H9 (cell line): Measurements from ENCODE around the gene DARS1. TPM values are rescaled to one million over a fixed set of nuclear protein-coding genes. Genes with fewer than 3 reads are reported as not detected.
"Not testable (repeated sequence)": the region's sequence is repeated elsewhere in the genome, so short reads cannot be mapped to it uniquely, and the experiment has no call there.

ENCODE experiments used
- DNase-seq: peaks from one replicate; pipeline ENCODE4 v3.0.0-alpha.2; 2017
- H2AFZ ChIP-seq: one replicate; pipeline ENCODE4 v1.6.1; 2013; ENCODE audit warnings: mild to moderate bottlenecking, low read length, control low read depth, moderate library complexity
- H2AK5ac ChIP-seq: 2 replicates; pipeline ENCODE4 v1.6.1; 2013; ENCODE audit warnings: low read length, control low read depth, mixed read lengths; ENCODE audit not compliant: insufficient read length
- H2BK120ac ChIP-seq: one replicate; pipeline ENCODE4 v1.6.1; 2013; ENCODE audit warnings: low read depth, mild to moderate bottlenecking, low read length, control low read depth, inconsistent platforms; ENCODE audit not compliant: poor library complexity, severe bottlenecking
- H2BK12ac ChIP-seq: 2 replicates; pipeline ENCODE4 v1.6.1; 2013; ENCODE audit warnings: low read length, control low read depth, mixed read lengths, low read depth; ENCODE audit not compliant: insufficient read length
- H2BK15ac ChIP-seq: 2 replicates; pipeline ENCODE4 v1.6.1; 2013; ENCODE audit warnings: low read depth, low read length, control low read depth
- H2BK20ac ChIP-seq: one replicate; pipeline ENCODE4 v1.6.1; 2013; ENCODE audit warnings: low read depth, mild to moderate bottlenecking, low read length, control low read depth, inconsistent platforms; ENCODE audit not compliant: poor library complexity, severe bottlenecking
- H2BK5ac ChIP-seq: 2 replicates; pipeline ENCODE4 v1.6.1; 2013; ENCODE audit warnings: low read length, control low read depth, mixed read lengths; ENCODE audit not compliant: insufficient read length
- H3K14ac ChIP-seq: 2 replicates; pipeline ENCODE4 v1.6.1; 2013; ENCODE audit warnings: low read length, control low read depth; ENCODE audit not compliant: insufficient read depth
- H3K18ac ChIP-seq: 2 replicates; pipeline ENCODE4 v1.6.1; 2013; ENCODE audit warnings: low read depth, mild to moderate bottlenecking, mixed read lengths, low read length, control low read depth; ENCODE audit not compliant: insufficient read length
- H3K23ac ChIP-seq: 2 replicates; pipeline ENCODE4 v1.6.1; 2013; ENCODE audit warnings: low read length, control low read depth, mixed read lengths, low read depth; ENCODE audit not compliant: insufficient read length
- H3K23me2 ChIP-seq: 2 replicates; pipeline ENCODE4 v1.6.1; 2013; ENCODE audit warnings: low read depth, mild to moderate bottlenecking, mixed read lengths, low read length, control low read depth; ENCODE audit not compliant: insufficient read length, poor library complexity, severe bottlenecking
- H3K27ac ChIP-seq: 2 replicates; pipeline ENCODE4 v1.5.1; 2013; ENCODE audit warnings: low read length, control low read depth, mixed read lengths, low read depth; ENCODE audit not compliant: insufficient read length
- H3K27me3 ChIP-seq: 2 replicates; pipeline ENCODE4 v1.6.1; 2013; ENCODE audit warnings: low read length, control low read depth, inconsistent platforms; ENCODE audit not compliant: insufficient read depth
- H3K4ac ChIP-seq: 2 replicates; pipeline ENCODE4 v1.6.1; 2013; ENCODE audit warnings: low read depth, mild to moderate bottlenecking, control low read depth, inconsistent platforms, low read length, moderate library complexity
- H3K4me1 ChIP-seq: 2 replicates; pipeline ENCODE4 v1.6.1; 2013; ENCODE audit warnings: low read length, control low read depth, inconsistent platforms; ENCODE audit not compliant: insufficient read depth
- H3K4me2 ChIP-seq: 2 replicates; pipeline ENCODE4 v1.6.1; 2013; ENCODE audit warnings: low read length, control low read depth, mixed read lengths; ENCODE audit not compliant: insufficient read length, insufficient read depth
- H3K56ac ChIP-seq: 2 replicates; pipeline ENCODE4 v1.6.1; 2013; ENCODE audit warnings: low read depth, mild to moderate bottlenecking, mixed read lengths, low read length, control low read depth; ENCODE audit not compliant: insufficient read length
- H3K79me1 ChIP-seq: 2 replicates; pipeline ENCODE4 v1.6.1; 2013; ENCODE audit warnings: low read depth, mild to moderate bottlenecking, moderate library complexity, low read length, control low read depth, inconsistent platforms; ENCODE audit not compliant: insufficient read depth, poor library complexity, severe bottlenecking
- H3K79me2 ChIP-seq: 2 replicates; pipeline ENCODE4 v1.6.1; 2013; ENCODE audit warnings: low read length, control low read depth, inconsistent platforms; ENCODE audit not compliant: insufficient read depth
- H3K9ac ChIP-seq: 2 replicates; pipeline ENCODE4 v1.6.1; 2013; ENCODE audit warnings: low read length, control low read depth, mixed read lengths; ENCODE audit not compliant: insufficient read length; ENCODE audit errors: extremely low read depth
- H3K9me3 ChIP-seq: one replicate; pipeline ENCODE4 v1.6.1; 2013; ENCODE audit warnings: low read depth, low read length, inconsistent platforms; ENCODE audit not compliant: control insufficient read depth
- H3T11ph ChIP-seq: one replicate; pipeline ENCODE4 v1.6.1; 2013; ENCODE audit warnings: mild to moderate bottlenecking, low read length, control low read depth, inconsistent platforms
- H4K20me1 ChIP-seq: one replicate; pipeline ENCODE4 v1.6.1; 2013; ENCODE audit not compliant: control insufficient read depth, insufficient read length, insufficient read depth
- H4K5ac ChIP-seq: 2 replicates; pipeline ENCODE4 v1.6.1; 2013; ENCODE audit warnings: low read depth, mild to moderate bottlenecking, mixed read lengths, low read length, control low read depth; ENCODE audit not compliant: insufficient read length
- H4K8ac ChIP-seq: replicated peaks from 2 replicates; pipeline ENCODE4 v1.6.1; 2013; ENCODE audit warnings: low read length, control low read depth, mixed read lengths, low read depth; ENCODE audit not compliant: insufficient read length
- H4K91ac ChIP-seq: 2 replicates; pipeline ENCODE4 v1.6.1; 2013; ENCODE audit warnings: low read depth, mild to moderate bottlenecking, moderate library complexity, mixed read lengths, low read length, control low read depth; ENCODE audit not compliant: insufficient read length
- H3K27ac Mint-ChIP-seq, 3 experiments: 2 replicates in 2 of 3; 3 replicates in 1 of 3; pipeline ENCODE4 v1.8.0; 2020 to 2021; ENCODE audit warnings: mixed read lengths in 3 of 3, mild to moderate bottlenecking in 1 of 3, moderate library complexity in 1 of 3
- H3K27me3 Mint-ChIP-seq: 2 replicates; pipeline ENCODE4 v1.8.0; 2021; ENCODE audit warnings: low read depth, mild to moderate bottlenecking, moderate library complexity, mixed read lengths
- H3K36me3 Mint-ChIP-seq, 3 experiments: 2 replicates in 2 of 3; 3 replicates in 1 of 3; pipeline ENCODE4 v1.8.0; 2020 to 2021; ENCODE audit warnings: low read depth in 3 of 3, mixed read lengths in 3 of 3; ENCODE audit not compliant: insufficient read depth in 1 of 3
- H3K4me1 Mint-ChIP-seq, 2 experiments: 2 replicates each; pipeline ENCODE4 v1.8.0; 2020; ENCODE audit warnings: mixed read lengths in 2 of 2
- H3K4me3 Mint-ChIP-seq, 2 experiments: 2 replicates in 1 of 2; 3 replicates in 1 of 2; pipeline ENCODE4 v1.8.0; 2020 to 2021; ENCODE audit warnings: mild to moderate bottlenecking in 2 of 2, mixed read lengths in 2 of 2, moderate library complexity in 1 of 2
- H3K9me3 Mint-ChIP-seq, 2 experiments: 2 replicates in 1 of 2; 3 replicates in 1 of 2; pipeline ENCODE4 v1.8.0; 2020; ENCODE audit warnings: mild to moderate bottlenecking in 2 of 2, mixed read lengths in 2 of 2, moderate library complexity in 1 of 2
- CTCF ChIP-seq: fragments of 200-600 bp; sonication (generic); conservative IDR thresholded peaks from 3 replicates; pipeline ENCODE4 v1.8.0; 2021; ENCODE audit warnings: antibody characterized with exemption, mild to moderate bottlenecking
- WGBS: extraction: QIAGEN DNeasy Blood & Tissue Kit; methylation state at CpG from one replicate; pipeline ENCODE4 v1.1.7; 2013; ENCODE audit warnings: missing lambda C conversion rate, low lambda C conversion rate, mixed read lengths; ENCODE audit not compliant: insufficient read length; ENCODE audit errors: extremely low coverage; 5-methylcytosine and 5-hydroxymethylcytosine counted together
- total RNA-seq: library from RNA; stranded (reverse); gene quantifications from 2 replicates; pipeline ENCODE4 v1.2.1, GENCODE V29; 2021

The DARS1 gene
- total RNA-seq, 1 experiment from 2014 or later, result 117 TPM

GRCh38 chr2:135965756-135966155, 19.7 kb downstream of the DARS1 start:
- no peak overlapping the region for H3K4ac ChIP-seq
- no peaks in the 10 kb centered on the region for H3K23me2 ChIP-seq
- H2BK5ac ChIP-seq, result no peak overlapping the region
- no peak overlapping the region for H3K4me3 Mint-ChIP-seq
- peaks cover 24% of the 10 kb centered on the region in 2 experiments for H3K4me1 Mint-ChIP-seq
- H3K79me2 ChIP-seq, result no peaks in the 10 kb centered on the region; the same call in 1 of the 2 replicates
- no peak overlapping the region for H3K56ac ChIP-seq
- peaks cover 7% of the 10 kb centered on the region for H3K79me1 ChIP-seq
- H2AK5ac ChIP-seq, result no peak overlapping the region
- no peak overlapping the region for H2BK15ac ChIP-seq
- H3K27ac Mint-ChIP-seq, result peak overlapping the region in 1 of 3 experiments; percentile 54; a peak in 2 of 7 replicates
- H3K4me2 ChIP-seq, result no peak overlapping the region
- no peak overlapping the region for H2BK12ac ChIP-seq
- no peaks in the 10 kb centered on the region for H4K20me1 ChIP-seq
- H3K14ac ChIP-seq, result no peak overlapping the region
- DNase-seq, result no peak
- H3T11ph ChIP-seq, result no peak overlapping the region
- H4K91ac ChIP-seq, result no peak overlapping the region
- H3K4me1 ChIP-seq, result 0 out of 2 replicates have a peak, but pooled peaks cover 2% of the 10 kb centered on the region
- H2AFZ ChIP-seq, result no peak overlapping the region
- no CpG with 5 or more reads among the region's 1 CpG for WGBS
- no peaks in the 10 kb centered on the region; a peak in 1 of 5 replicates for H3K9me3 Mint-ChIP-seq
- H4K8ac ChIP-seq, result no peak overlapping the region
- H2BK120ac ChIP-seq, result no peak overlapping the region
- no peak for TF ChIP-seq CTCF
- H3K27ac ChIP-seq, result peak overlapping the region; percentile 52
- H4K5ac ChIP-seq, result no peak overlapping the region
- peaks cover 2 to 6% (median 6%) of the 10 kb centered on the region in 3 experiments; a peak in 4 of 7 replicates for H3K36me3 Mint-ChIP-seq
- no peaks in the 10 kb centered on the region for H3K27me3 ChIP-seq
- H3K23ac ChIP-seq, result no peak overlapping the region
- no peak overlapping the region for H3K18ac ChIP-seq
- H3K27me3 Mint-ChIP-seq, result no peaks in the 10 kb centered on the region
- no peak overlapping the region for H2BK20ac ChIP-seq
- no peak overlapping the region for H3K9ac ChIP-seq
- no peaks in the 10 kb centered on the region for H3K9me3 ChIP-seq

- not testable (repeated sequence) for H4K8ac ChIP-seq, H3K4me1 ChIP-seq, H4K20me1 ChIP-seq, H3T11ph ChIP-seq, H2BK15ac ChIP-seq, H3K27ac ChIP-seq, H3K4me3 Mint-ChIP-seq, H2AK5ac ChIP-seq, H2BK120ac ChIP-seq, H4K91ac ChIP-seq, H3K14ac ChIP-seq, DNase-seq, H3K23me2 ChIP-seq, H2BK5ac ChIP-seq, H3K56ac ChIP-seq, H3K23ac ChIP-seq, H3K79me2 ChIP-seq, H3K4me2 ChIP-seq, H2BK12ac ChIP-seq, H3K4ac ChIP-seq, H3K9me3 ChIP-seq, H3K79me1 ChIP-seq, H3K18ac ChIP-seq, H2AFZ ChIP-seq, H3K9me3 Mint-ChIP-seq, H4K5ac ChIP-seq, H3K27me3 Mint-ChIP-seq, H3K9ac ChIP-seq, H2BK20ac ChIP-seq, H3K27me3 ChIP-seq
- Mint-ChIP-seq H3K27ac (peak overlapping the region in 1 of 3 experiments; percentile 38; a peak in 4 of 7 replicates), H3K4me1 (peaks cover 31 to 32% of the 10 kb centered on the region in 2 experiments), H3K36me3 (peaks cover 2 to 13% (median 10%) of the 10 kb centered on the region in 3 experiments; a peak in 5 of 7 replicates)
- no CpG with 5 or more reads among the region's 11 CpGs for WGBS
These were observed 21.0 kb downstream of the DARS1 start for GRCh38 chr2:135964404-135964803.
